CD4-positive, alpha-beta T cell treated with Interleukin-6 at 100 ng/mL for 8 hours (primary cell): ENCODE data around the gene CFAP53.
"Not testable (repeated sequence)": the region's sequence is repeated elsewhere in the genome, so short reads cannot be mapped to it uniquely, and the experiment has no call there.

Experiments
- DNase-seq: peaks from one replicate; pipeline ENCODE4 v3.0.0-alpha.2; 2020; ENCODE audit warnings: mixed read lengths, low spot score

CFAP53 gene

GRCh38 chr18:50272568-50272967 lies 6.3 kb upstream of the CFAP53 start:
- DNase-seq = no peak

DNA sequence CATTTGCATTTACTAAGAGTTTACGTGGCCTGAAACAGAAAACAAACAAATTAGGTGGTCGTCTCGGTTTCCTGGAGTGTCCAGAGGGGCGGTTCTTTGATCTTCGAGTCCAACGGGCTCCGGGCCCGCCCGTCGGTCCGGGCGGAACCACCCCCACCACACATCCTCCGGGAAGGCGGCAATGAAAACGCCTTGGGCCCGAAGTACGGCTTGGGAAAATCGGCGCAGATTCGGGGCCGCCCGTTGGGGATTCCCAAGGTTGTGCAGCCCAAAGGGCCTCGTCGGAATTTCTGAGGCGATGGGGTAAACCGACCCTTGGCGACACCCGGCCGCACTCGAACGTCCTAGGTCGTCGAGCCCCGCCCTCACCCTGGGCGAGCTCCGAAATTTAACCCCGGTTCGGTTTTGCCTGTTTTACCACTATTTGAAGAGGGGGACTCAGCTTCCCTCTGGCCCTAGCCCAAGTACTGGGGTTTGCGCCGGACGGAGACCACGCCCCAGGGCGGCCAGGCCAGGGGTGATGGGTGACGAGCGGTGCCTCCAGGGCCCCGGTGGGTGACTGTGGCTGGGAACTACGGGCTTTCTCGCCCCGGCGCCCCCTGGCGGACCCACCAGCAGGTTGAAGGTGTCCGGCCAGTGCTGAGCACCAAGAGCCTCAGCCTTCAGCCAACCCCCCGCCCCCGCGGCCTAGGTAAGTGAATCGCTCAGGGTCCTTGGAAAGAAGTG lies 1.9 kb upstream of the CFAP53 start:
- peak; percentile 73 for DNase-seq

DNA sequence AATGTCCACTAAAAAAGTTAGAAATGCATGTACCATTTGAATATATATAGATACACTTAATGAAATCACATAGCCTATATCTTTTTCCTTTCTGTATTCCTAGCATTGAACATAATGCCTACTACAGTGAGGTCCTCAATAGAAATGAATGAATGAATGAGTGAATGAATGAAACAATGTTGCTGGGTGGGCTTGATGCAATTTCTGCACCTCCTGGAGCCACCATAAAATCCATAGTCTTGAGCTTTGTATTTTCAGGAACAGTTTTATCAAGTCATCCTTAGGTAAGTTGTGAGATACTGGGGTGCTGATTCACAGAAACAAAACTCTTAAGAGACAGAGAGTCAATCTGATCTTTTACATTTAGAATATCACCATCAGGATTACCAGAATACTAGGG lies 3.3 kb downstream of the CFAP53 start:
- DNase-seq = no peak

- no peak for DNase-seq
Measured at GRCh38 chr18:50250935-50251334, 15.4 kb downstream of the CFAP53 start.

- no peak for DNase-seq
Measured at GRCh38 chr18:50249576-50249975, 16.7 kb downstream of the CFAP53 start.

DNA sequence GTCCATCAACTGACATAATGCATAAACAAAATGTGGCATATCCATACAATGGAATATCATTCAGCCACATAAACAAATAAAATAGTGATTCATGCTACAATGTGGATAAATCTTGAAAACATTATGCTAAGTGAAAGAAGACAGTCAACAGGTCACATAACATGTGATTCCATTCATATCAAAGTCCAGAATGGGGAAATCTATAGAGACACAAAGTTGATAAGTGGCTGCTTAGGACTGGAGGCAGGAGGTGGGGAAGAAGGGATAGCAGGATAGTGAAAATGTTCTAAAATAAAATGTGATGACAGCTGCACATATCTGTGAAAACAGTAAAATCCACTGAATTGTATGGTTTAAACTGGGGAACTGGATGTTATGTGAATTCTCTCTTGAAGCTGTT lies 18.7 kb downstream of the CFAP53 start:
- no peak for DNase-seq

GRCh38 chr18:50241768-50242167 lies 24.5 kb downstream of the CFAP53 start:
- not testable (repeated sequence) for DNase-seq

DNA sequence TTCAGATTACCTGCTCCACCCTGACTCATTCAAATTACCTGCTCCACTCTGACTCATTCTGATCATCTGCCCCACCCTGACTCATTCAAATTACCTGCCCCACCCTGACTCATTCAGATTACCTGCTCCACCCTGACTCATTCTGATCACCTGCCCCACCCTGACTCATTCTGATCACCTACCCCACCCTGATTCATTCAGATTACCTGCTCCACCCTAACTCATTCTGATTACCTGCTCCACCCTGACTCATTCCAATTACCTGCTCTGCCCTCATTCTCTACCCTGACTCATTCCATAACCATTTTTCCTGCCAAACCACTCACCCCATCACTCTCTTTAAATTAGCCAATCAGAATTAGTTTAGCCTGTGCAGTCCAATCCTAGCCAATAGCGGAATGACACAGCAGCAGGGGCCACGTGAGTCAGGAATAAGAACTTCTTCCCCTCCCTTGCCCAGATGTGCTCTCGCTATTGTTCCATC lies 26.2 kb downstream of the CFAP53 start:
- no peak for DNase-seq

DNA sequence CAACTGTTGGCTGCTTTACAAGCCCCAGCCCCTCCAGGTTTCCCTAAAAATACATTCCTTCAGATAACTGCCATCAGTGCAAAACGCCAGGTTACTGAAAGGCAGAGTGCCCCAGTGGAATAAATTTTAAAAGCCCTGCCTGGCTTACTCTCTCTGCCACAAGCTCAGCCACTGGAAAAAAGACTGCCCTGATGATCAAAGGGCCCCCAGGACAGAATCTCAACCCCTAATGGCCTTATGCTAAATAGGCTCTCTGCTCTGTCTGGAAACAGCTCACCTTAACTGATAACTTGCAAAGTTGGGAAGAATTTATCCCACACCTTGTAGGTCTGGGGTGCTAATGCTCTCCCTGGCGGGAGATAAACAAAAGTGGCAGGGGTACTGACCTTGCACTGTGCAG lies 33.9 kb downstream of the CFAP53 start:
- no peak for DNase-seq

GRCh38 chr18:50231621-50232020 lies 34.7 kb downstream of the CFAP53 start:
- DNase-seq = no peak

DNA sequence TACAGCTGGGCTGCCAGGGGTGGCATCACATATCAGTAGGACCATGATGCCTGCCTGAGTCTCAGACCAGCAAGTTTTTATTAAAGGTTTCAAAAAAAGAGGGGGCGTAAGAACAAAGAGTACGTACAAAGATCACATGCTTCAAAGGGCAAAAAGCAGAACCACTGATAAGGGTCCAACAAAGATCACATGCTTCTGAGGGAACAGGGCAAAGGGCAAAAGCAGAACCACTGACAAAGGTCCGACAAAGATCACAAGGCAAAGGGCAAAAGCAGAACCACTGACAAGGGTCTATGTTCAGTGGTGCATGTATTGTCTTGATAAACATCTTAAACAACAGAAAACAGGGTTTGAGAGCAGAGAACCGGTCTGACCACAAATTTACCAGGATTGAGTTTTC lies 46.0 kb downstream of the CFAP53 start:
- DNase-seq = not testable (repeated sequence)

GRCh38 chr18:50218432-50219197 lies 47.7 kb downstream of the CFAP53 start:
- peak; percentile 9 for DNase-seq

DNA sequence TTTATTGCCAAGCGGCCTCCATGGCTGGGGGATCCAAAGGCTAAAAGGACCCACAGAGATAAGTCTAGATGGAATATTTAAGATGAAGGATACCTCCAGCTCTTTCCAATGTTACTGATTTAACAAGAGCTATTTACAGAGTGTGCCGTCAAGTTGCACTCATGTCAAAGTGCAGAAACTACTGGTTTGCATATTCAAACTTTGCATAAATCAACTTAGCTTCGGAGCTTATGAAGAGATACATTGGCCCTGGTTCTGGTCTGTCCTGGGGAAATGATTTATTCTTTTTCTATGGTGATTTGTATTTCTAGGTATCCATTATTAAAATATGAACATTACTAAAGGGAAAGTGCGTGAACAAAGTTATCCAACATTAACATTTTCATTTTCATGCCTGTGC lies 57.0 kb downstream of the CFAP53 start:
- no peak for DNase-seq

DNA sequence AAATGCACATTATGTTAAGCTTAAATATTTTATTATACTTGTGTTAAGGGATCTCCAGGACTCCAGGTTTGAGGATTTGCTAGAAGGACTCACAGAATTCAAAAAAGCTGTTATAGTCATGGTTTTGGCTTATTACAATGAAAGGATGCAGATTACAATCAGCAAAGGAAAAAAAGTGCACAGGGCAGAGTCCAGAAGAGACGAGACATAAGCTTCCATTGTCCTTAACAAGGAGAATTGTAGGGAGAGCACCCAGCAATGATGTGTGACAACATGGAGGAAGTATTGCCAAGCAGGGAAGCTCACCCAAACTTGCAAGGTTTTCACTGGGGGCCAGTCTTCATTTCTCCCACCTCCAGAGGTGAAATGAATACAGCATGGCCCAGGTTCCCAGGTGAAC lies 58.6 kb downstream of the CFAP53 start:
- DNase-seq = no peak

DNA sequence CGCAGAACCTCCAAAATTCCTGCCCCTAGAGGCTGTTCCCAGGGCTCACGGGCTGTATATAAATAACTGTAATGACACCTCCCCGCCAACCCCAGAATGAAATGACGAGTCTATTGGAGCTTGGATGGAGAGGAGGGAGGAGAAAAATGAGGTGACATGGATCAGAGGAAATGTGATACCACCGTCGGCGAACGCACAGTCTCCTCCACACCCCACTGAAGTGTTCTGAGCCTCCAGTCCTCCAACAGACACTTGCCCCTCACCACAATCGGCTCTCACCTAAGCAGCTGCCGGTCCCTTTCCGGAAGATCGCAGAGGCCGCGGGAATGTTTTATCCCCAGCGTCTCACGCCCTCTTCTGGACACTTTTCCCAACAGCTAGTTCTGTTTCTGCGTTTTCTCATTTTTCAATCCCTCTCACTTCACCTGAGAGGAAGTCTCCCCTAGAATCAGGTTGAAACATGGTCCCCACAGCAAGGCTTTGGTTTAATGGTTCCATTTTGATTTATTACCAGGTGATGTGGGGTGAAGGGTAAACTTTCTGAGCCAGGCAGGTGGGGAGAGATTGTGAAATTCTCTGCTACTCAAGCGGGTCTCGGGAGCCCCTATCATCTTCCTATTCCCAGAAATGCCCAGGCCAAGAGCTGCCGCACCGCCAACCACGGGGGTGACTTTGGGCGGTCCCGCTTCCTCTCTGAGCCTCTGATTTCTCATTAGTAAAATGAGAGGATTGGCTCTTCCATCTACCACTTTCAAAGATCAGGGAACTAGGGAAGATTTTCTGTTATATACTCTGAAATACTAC lies 62.3 kb downstream of the CFAP53 start:
- DNase-seq = no peak

DNA sequence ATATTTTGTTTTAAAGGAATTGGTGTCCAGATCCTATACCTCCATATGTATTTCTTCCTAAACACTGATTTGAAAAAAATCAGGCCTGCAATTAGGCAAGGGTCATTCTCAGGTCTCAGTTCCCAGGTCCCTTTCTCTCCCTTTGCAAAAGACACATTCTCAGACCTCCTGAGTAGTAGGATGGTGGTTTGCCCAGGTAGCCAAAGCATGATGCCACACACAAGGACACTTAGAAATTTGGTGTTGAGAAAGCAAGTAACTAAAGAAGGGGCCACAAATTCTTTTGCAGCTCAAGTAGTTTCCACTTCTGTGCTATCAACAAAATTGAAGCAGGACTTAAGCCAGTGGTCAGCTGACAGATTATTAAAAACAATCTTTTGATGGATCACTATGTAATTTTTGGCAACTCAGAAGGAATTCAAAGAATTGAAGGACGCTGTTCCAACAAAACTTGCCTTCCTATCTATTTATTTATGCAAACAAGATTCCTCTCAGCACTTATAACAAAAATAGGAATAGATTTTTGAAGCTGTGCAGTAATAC lies 64.7 kb downstream of the CFAP53 start:
- DNase-seq = no peak

GRCh38 chr18:50199921-50200320 lies 66.4 kb downstream of the CFAP53 start:
- DNase-seq = no peak

- DNase-seq = no peak
Measured at GRCh38 chr18:50199346-50199855, 66.9 kb downstream of the CFAP53 start.

DNA sequence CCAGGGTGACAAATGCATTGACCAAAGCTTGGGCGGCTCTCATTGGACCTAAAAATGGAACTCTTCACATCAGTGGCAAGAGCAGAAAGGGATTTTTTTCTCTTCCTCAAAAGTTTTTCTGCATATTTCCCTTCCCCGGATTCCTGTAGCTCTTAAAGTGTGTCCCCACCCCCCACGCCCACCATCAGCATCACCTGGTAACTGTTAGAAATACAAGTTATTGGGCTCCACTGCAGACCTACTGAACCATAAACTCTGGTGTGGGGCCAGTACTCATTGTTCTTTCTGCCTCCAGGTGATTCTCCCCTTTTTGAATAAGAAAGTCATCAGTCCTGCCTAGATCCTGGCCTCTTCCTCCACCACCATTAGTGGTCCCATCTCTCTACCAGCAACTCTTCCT lies 70.0 kb downstream of the CFAP53 start:
- DNase-seq = no peak

DNA sequence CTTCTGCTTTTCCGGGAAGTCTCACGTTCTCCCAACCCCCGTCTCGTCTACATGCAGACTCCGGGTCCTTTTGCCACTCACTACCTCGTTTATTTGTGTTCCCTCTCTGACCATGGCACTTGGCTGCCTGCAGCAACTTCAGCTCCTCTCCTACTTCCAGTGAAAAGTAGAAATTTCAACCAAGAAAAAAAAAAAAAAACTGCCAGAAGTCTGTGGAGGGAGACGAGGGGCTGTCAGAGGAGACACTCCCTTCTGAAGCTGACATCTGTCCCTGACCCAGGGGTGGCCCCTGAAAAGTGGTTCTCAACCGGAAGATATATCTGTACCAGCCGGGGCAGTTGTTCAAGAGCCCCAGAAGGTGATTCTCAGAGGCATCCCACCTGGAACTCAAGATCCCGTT lies 70.6 kb downstream of the CFAP53 start:
- DNase-seq = no peak

DNA sequence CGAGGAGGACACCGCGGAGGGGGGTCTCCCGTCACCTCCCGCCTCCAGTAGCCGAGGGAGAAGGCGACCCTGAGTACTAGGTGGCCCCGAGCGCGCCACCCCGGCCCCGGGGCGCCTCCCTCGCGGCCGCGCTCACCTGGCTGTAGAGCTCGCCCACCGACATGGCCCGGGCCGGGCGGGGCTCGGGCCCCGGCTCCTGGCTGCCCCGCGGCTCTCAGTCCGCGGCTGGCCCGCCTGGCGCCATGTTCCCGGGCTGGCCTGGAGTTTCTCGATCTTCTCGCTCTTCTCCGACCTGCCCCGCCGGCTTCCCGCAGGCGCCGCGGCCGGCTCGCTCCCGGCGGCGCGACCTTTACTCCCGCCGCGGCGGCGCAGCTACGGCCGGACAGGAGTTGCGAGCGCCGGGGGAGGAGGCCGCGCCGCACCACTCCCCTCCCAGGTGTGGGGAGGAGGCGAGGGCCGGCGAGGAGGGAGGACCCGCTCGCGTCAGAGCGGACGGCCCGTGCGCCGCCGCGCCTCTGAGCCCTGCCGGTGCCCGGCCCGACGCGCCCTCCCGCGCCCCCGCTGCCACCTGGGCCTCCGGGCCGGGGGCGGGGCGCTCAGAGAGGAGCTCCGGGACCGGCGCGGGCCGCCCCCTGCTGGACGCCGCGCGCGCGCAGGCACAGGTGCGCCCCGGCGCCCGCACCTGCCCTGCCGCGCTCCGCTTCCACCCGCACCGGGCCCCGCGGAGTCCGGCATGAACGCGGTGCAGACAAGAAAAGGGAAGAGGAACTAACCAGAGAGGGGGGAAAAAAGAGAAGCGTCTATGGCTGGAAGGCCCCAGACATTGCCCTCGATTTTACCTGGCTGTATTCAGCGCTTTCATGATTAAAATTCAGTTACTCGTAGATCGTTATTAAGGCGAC lies 71.4 kb downstream of the CFAP53 start, which contains the start of gene MYO5B:
TSS of gene MYO5B (minus strand) at position 517 of the 902 bp plus-strand sequence. CDS start at position 163, 354 bp downstream.
- DNase-seq = peak; percentile 10
